Naive B cell (primary cell): ENCODE results near the gene FLNC. TPM values are rescaled to one million over a fixed set of nuclear protein-coding genes. Genes with fewer than 3 reads are reported as not detected.
A peak's percentile ranks its signal among the peaks of the same experiment; 100 is the strongest.

ENCODE experiments used
- ATAC-seq, 2 donors: fragments of 150-1000 bp; cut with Tn5 transposase; 2 replicates each; pipeline ENCODE4 v1.10.0; 2021; ENCODE audit warnings: low read depth in 2 of 2, mild to moderate bottlenecking in 2 of 2, moderate library complexity in 2 of 2
- DNase-seq: peaks from one replicate; pipeline ENCODE4 v3.0.0; 2022
- H3K27ac Mint-ChIP-seq, 6 donors: one replicate each; pipeline ENCODE4 v1.8.0; 2020 to 2022; ENCODE audit warnings: mild to moderate bottlenecking in 6 of 6, mixed read lengths in 6 of 6, moderate library complexity in 5 of 6, inconsistent platforms in 2 of 6
- H3K27me3 Mint-ChIP-seq, 3 donors: one replicate each; pipeline ENCODE4 v1.8.0; 2021 to 2022; ENCODE audit warnings: mixed read lengths in 3 of 3, mild to moderate bottlenecking in 1 of 3
- H3K36me3 Mint-ChIP-seq, 2 donors: one replicate each; pipeline ENCODE4 v1.8.0; 2020 to 2022; ENCODE audit warnings: mixed read lengths in 2 of 2, inconsistent platforms in 1 of 2, mild to moderate bottlenecking in 1 of 2
- H3K4me1 Mint-ChIP-seq, 3 donors: one replicate each; pipeline ENCODE4 v1.8.0; 2020 to 2022; ENCODE audit warnings: mixed read lengths in 3 of 3, inconsistent platforms in 1 of 3, mild to moderate bottlenecking in 1 of 3, moderate library complexity in 1 of 3
- H3K4me3 Mint-ChIP-seq, 8 donors: one replicate each; pipeline ENCODE4 v1.8.0; 2020 to 2022; ENCODE audit warnings: mild to moderate bottlenecking in 8 of 8, mixed read lengths in 8 of 8, moderate library complexity in 8 of 8, inconsistent platforms in 2 of 8
- H3K9me3 Mint-ChIP-seq, 7 donors: one replicate each; pipeline ENCODE4 v1.8.0; 2020 to 2022; ENCODE audit warnings: mixed read lengths in 7 of 7, mild to moderate bottlenecking in 5 of 7, inconsistent platforms in 2 of 7, moderate library complexity in 1 of 7
- polyA plus RNA-seq, 6 donors: library from polyadenylated mRNA; unstranded; fragments of 300-500 nt; fragmentation: Illumina TruSeq; gene quantifications; one replicate each; pipeline ENCODE4 v1.2.3, GENCODE V29; 2021; ENCODE audit warnings: low read depth in 6 of 6

Gene FLNC
- polyA plus RNA-seq, 6 donors from 2014 or later = not detected

- DNase-seq = no peak
- Mint-ChIP-seq H3K9me3 (no peaks in the 10 kb centered on the region), H3K27me3 (no peaks in the 10 kb centered on the region), H3K4me1 (peaks cover 9 to 13% (median 11%) of the 10 kb centered on the region in 3 donors), H3K36me3 (no peaks in the 10 kb centered on the region), H3K27ac (peak overlapping the region in 1 of 6 donors; percentile 63), H3K4me3 (peak overlapping the region in 5 of 8 donors; percentile 6 to 77 (median 44))
- no peak for ATAC-seq
These were observed 36.2 kb upstream of the FLNC start for GRCh38 chr7:128794020-128794419.

GRCh38 chr7:128794436-128794835, 35.8 kb upstream of the FLNC start:
- no peak for DNase-seq
- H3K27ac Mint-ChIP-seq = peak overlapping the region in 1 of 6 donors; percentile 63
- peaks cover 9 to 13% (median 11%) of the 10 kb centered on the region in 3 donors for H3K4me1 Mint-ChIP-seq
- no peaks in the 10 kb centered on the region for H3K9me3 Mint-ChIP-seq
- peak overlapping the region in 2 of 8 donors; percentile 44 to 67 for H3K4me3 Mint-ChIP-seq
- no peaks in the 10 kb centered on the region for H3K27me3 Mint-ChIP-seq
- H3K36me3 Mint-ChIP-seq = no peaks in the 10 kb centered on the region
- ATAC-seq = no peak

GRCh38 chr7:128795129-128795528, 35.1 kb upstream of the FLNC start:
- H3K4me3 Mint-ChIP-seq = peak overlapping the region in 1 of 8 donors; percentile 67

DNA sequence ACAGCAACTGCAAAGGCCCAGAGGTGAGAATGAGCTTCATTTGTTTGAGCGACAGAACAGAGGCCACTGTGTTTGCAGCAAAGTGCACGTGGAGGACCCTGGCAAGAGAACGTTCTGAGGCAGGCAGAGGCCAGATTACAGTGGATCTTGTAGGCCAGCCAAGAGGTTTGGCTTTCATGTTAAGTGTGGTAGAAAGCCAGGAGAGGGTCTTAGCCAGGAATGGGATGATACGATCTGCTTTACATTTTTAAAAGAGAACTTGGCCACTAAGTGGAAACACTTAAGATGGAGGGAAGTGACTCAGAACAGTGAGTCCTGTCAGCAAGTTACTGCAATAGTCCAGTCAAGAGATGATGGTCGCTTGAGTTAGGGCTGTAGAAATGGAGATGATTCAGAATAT, 33.9 kb upstream of the FLNC start:
- Mint-ChIP-seq H3K27ac (no peak overlapping the region), H3K4me3 (no peak overlapping the region), H3K27me3 (no peaks in the 10 kb centered on the region), H3K36me3 (no peaks in the 10 kb centered on the region), H3K4me1 (peaks cover 4 to 6% (median 5%) of the 10 kb centered on the region in 3 donors), H3K9me3 (no peaks in the 10 kb centered on the region)
- no peak for ATAC-seq
- no peak for DNase-seq

More at GRCh38 chr7:128795129-128795528, 35.1 kb upstream of the FLNC start:
- Mint-ChIP-seq H3K36me3 (no peaks in the 10 kb centered on the region), H3K9me3 (no peaks in the 10 kb centered on the region), H3K4me1 (peaks cover 9 to 11% (median 10%) of the 10 kb centered on the region in 3 donors), H3K27me3 (no peaks in the 10 kb centered on the region), H3K27ac (peak overlapping the region in 1 of 6 donors; percentile 81)
- DNase-seq = no peak
- ATAC-seq = no peak

GRCh38 chr7:128799451-128799850, 30.8 kb upstream of the FLNC start:
- no peaks in the 10 kb centered on the region for H3K36me3 Mint-ChIP-seq
- peaks cover 0 to 2% (median 0%) of the 10 kb centered on the region in 3 donors for H3K4me1 Mint-ChIP-seq
- H3K27ac Mint-ChIP-seq = no peak overlapping the region
- no peaks in the 10 kb centered on the region for H3K9me3 Mint-ChIP-seq
- DNase-seq = no peak
- no peak overlapping the region for H3K4me3 Mint-ChIP-seq
- no peak for ATAC-seq
- H3K27me3 Mint-ChIP-seq = no peaks in the 10 kb centered on the region

DNA sequence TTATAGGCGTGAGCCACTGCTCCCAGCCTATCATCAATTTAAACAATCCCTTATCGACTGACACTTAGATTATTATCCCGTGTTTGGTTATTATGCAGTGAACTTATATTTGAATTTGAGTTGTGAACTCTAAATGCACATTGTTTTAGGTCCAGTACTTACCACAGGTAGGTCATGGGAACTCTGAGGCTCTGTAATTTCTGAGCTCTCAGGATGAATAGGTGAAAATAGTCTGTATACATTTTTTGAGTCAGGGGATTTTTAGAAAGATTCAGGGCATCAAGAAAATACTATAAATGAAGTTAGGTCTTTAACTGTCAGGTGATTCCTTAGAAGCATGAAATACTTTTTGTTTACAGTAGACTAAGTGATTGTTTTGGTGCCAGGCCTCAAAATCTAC, 29.6 kb upstream of the FLNC start:
- ATAC-seq = no peak
- H3K4me3 Mint-ChIP-seq = no peak overlapping the region
- no peaks in the 10 kb centered on the region for H3K36me3 Mint-ChIP-seq

DNA sequence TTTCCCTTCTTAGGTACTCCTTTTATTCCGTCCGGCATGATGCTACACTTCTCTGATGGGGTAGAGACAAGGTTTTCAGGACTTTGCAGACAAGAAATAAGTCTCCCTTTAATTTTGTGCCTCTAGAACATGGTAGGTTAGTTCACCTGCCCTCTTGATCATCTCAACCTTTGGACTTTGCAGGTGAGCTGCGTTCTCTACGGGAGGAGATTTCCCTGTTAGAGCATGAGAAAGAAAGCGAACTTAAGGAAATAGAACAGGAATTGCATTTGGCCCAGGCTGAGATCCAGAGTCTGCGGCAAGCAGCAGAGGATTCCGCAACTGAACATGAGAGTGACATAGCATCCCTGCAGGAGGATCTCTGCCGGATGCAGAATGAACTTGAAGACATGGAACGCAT, 29.2 kb upstream of the FLNC start:
- Mint-ChIP-seq H3K4me1 (no peaks in the 10 kb centered on the region), H3K36me3 (no peaks in the 10 kb centered on the region), H3K27ac (peak overlapping the region in 2 of 6 donors; percentile 16 to 52), H3K27me3 (no peaks in the 10 kb centered on the region), H3K9me3 (no peaks in the 10 kb centered on the region), H3K4me3 (no peak overlapping the region)
- ATAC-seq (no peak), DNase-seq (no peak)

More for the DNA sequence above, 29.6 kb upstream of the FLNC start:
- H3K9me3 Mint-ChIP-seq = no peaks in the 10 kb centered on the region
- no peak for DNase-seq
- no peak overlapping the region for H3K27ac Mint-ChIP-seq
- no peaks in the 10 kb centered on the region for H3K27me3 Mint-ChIP-seq
- no peaks in the 10 kb centered on the region for H3K4me1 Mint-ChIP-seq

- Mint-ChIP-seq H3K4me1 (no peaks in the 10 kb centered on the region), H3K36me3 (no peaks in the 10 kb centered on the region), H3K27ac (no peak overlapping the region), H3K9me3 (no peaks in the 10 kb centered on the region), H3K4me3 (no peak overlapping the region), H3K27me3 (no peaks in the 10 kb centered on the region)
- DNase-seq (no peak), ATAC-seq (no peak)
These were observed 28.4 kb upstream of the FLNC start for GRCh38 chr7:128801667-128802418.

GRCh38 chr7:128804484-128804883, 25.7 kb upstream of the FLNC start:
- DNase-seq (no peak), ATAC-seq (no peak)
- Mint-ChIP-seq H3K4me3 (no peak overlapping the region), H3K36me3 (no peaks in the 10 kb centered on the region), H3K4me1 (no peaks in the 10 kb centered on the region), H3K27ac (no peak overlapping the region), H3K27me3 (no peaks in the 10 kb centered on the region), H3K9me3 (no peaks in the 10 kb centered on the region)

DNA sequence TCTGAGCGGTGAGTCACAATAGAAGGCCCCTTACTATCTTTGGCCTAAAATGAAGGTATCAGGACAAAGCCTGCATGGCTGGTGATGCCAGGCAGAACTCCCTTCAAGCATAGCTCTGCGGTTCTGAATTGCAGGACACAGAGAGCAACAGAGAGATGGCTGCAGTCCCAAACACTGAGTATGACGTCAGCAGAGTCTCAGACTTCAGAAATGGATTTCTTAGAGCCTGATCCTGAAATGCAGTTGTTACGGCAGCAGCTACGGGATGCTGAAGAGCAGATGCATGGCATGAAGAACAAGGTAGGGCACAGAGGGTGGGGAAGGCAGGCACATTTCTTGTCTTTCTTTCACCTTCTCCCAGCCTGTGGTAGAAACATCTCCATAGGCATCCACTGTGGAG, 25.0 kb upstream of the FLNC start:
- no peaks in the 10 kb centered on the region for H3K9me3 Mint-ChIP-seq
- no peaks in the 10 kb centered on the region for H3K4me1 Mint-ChIP-seq
- no peak overlapping the region for H3K4me3 Mint-ChIP-seq
- no peaks in the 10 kb centered on the region for H3K36me3 Mint-ChIP-seq
- no peaks in the 10 kb centered on the region for H3K27me3 Mint-ChIP-seq
- ATAC-seq (no peak), DNase-seq (no peak)
- H3K27ac Mint-ChIP-seq = peak overlapping the region in 1 of 6 donors; percentile 38

GRCh38 chr7:128807191-128807590, 23.0 kb upstream of the FLNC start:
- H3K9me3 Mint-ChIP-seq = no peaks in the 10 kb centered on the region
- no peak overlapping the region for H3K4me3 Mint-ChIP-seq
- H3K4me1 Mint-ChIP-seq = no peaks in the 10 kb centered on the region
- no peaks in the 10 kb centered on the region for H3K27me3 Mint-ChIP-seq
- DNase-seq (no peak), ATAC-seq (no peak)
- no peak overlapping the region for H3K27ac Mint-ChIP-seq
- H3K36me3 Mint-ChIP-seq = no peaks in the 10 kb centered on the region

DNA sequence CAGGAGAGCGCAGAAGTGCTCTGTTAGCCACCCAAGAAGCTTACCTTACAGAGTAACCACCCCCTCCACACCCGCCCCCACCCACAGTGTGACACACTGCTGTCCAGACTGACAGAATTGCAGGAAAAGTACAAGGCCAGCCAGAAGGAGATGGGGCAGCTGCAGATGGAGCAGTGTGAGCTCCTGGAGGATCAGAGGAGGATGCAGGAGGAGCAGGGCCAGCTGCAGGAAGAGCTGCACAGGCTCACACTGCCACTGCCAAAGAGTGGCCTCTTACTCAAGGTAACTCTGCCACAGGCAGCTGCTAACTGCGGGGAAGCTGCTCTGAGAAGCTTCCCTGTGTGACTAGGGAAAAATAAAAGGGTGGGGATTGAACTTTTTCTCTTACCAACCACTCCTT, 20.8 kb upstream of the FLNC start:
- no peak for DNase-seq
- Mint-ChIP-seq H3K27me3 (peaks cover 0 to 1% (median 0%) of the 10 kb centered on the region in 3 donors), H3K9me3 (no peaks in the 10 kb centered on the region), H3K4me1 (no peaks in the 10 kb centered on the region), H3K4me3 (no peak overlapping the region), H3K36me3 (no peaks in the 10 kb centered on the region), H3K27ac (no peak overlapping the region)
- ATAC-seq = no peak

GRCh38 chr7:128810473-128810872, 19.7 kb upstream of the FLNC start:
- DNase-seq = no peak
- no peaks in the 10 kb centered on the region for H3K36me3 Mint-ChIP-seq
- no peak overlapping the region for H3K4me3 Mint-ChIP-seq
- no peak overlapping the region for H3K27ac Mint-ChIP-seq
- ATAC-seq = no peak
- peaks cover 0 to 2% (median 0%) of the 10 kb centered on the region in 3 donors for H3K4me1 Mint-ChIP-seq
- no peaks in the 10 kb centered on the region for H3K9me3 Mint-ChIP-seq
- peaks cover 0 to 4% (median 0%) of the 10 kb centered on the region in 3 donors for H3K27me3 Mint-ChIP-seq

DNA sequence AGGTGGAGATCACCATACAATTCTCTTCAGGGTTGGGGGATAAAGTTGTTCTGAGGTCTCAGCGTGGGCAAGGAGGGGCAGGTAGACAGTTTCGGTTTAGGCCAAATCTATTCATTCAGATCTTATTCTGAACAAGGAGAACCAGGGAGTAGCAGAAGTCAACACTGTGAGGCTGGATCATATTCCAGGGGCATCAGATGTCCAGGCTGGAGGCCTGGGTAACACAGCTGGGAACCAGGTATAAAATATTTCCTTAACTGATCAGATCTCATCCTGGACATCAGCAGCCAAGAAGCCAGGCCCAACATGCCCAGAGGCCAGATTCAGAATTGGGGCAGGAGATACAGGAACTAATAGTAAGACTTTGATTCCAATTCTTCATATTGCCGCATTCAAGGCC, 19.2 kb upstream of the FLNC start:
- Mint-ChIP-seq H3K9me3 (no peaks in the 10 kb centered on the region), H3K36me3 (no peaks in the 10 kb centered on the region), H3K4me1 (peaks cover 0 to 4% (median 0%) of the 10 kb centered on the region in 3 donors), H3K4me3 (no peak overlapping the region), H3K27me3 (peaks cover 0 to 4% (median 0%) of the 10 kb centered on the region in 3 donors), H3K27ac (no peak overlapping the region)
- no peak for DNase-seq
- no peak for ATAC-seq
